ENCODE results near the gene NFXL1.
A peak's percentile ranks its signal among the peaks of the same experiment; 100 is the strongest.

The NFXL1 gene

DNA sequence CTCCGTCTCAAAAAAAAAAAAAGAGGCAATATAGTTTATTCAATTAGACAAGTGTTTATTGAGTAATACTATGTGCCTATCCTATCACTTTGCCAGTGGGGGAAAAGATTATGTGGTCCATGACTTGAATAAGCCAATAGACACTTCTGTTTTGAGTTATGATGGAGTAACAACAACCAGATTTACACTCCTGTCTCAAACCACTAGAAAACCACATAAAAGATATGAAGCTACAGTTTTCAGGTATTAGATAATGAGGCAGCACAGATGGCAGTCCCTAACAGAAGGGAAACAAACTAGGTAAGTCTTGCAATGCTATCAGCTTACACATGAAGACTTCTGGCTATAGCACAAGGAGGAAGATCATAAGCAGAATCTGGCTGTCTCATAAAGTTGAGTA lies 22.5 kb downstream of the NFXL1 start:
- DNase-seq (ENCODE audit: low read depth in 2 of 2): no peak

- no peak for DNase-seq (ENCODE audit: low read depth in 2 of 2)
Measured at GRCh38 chr4:47882228-47882627, 32.2 kb downstream of the NFXL1 start.

GRCh38 chr4:47879458-47879857 lies 34.9 kb downstream of the NFXL1 start:
- DNase-seq (ENCODE audit: low read depth in 2 of 2): no peak

DNA sequence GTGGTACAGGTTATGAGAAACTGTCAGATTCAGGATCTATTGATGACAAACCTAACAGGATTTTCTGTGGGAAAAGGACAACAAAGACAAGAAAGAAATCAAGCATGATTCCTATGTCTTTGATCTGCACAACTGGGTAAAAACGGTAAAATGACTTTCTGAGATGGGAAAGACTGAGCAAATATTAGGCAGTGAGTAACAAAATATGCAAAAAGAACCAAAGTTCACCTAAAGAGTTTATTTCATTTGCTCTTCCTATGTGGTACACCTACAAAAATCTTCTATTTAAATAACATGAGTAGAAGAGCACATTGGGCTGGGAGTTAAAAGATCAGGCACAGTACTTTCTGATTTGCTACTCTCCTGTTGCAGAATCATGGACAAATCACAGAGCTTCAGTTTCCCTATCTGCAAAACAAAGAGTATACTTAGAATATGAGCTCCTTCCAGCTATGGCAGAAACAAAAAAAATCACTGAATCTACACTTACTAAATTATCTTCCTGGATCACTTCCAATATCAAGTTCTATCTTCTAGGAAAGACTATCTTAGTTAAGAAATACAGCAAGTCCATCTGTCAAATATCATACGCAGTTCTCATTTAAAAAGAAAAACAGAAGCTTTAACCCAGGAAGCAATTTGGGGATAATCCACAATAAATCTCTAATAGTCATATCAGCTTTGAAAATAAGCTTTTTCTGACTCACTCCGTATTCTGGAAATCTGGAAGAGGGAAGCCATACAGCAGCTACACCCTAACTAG lies 37.4 kb downstream of the NFXL1 start:
- no peak for DNase-seq (ENCODE audit: low read depth in 2 of 2)

GRCh38 chr4:47876310-47876709 lies 38.1 kb downstream of the NFXL1 start:
- DNase-seq (ENCODE audit: low read depth in 2 of 2): no peak

DNA sequence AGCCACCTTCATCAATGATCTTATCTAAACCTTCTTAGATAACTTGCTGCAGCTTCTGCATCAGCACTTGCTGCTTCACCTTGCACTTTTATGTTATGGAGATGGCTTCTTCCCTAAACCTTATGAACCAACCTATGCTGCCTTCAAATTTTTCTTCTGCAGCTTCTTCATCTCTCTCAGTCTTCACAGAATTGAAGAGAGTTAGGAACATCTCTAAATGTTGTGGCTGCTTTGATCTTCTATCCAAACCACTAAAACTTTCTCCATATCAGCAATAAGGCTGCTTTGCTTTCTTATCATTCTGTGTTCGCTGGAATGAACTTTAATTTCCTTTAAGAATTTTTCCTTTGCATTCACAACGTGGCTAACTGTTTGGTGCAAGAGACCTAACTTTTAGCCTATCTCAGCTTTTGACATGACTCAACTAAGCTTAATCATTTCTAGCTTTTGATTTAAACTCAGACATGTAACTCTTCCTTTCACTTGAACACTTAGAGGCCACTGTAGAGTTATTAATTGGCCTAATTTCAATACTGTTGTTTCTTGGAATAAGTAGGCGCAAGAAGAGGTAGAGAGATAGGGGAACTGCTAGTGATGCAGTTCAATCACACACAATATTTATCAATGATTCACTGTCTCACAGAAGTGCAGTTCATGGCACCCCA lies 40.4 kb downstream of the NFXL1 start:
- no peak for DNase-seq (ENCODE audit: low read depth in 2 of 2)

GRCh38 chr4:47863486-47863885 lies 50.9 kb downstream of the NFXL1 start:
- no peak for DNase-seq (ENCODE audit: low read depth in 2 of 2)

- no peak for DNase-seq (ENCODE audit: low read depth in 2 of 2)
Measured at GRCh38 chr4:47862297-47862696, 52.1 kb downstream of the NFXL1 start.

DNA sequence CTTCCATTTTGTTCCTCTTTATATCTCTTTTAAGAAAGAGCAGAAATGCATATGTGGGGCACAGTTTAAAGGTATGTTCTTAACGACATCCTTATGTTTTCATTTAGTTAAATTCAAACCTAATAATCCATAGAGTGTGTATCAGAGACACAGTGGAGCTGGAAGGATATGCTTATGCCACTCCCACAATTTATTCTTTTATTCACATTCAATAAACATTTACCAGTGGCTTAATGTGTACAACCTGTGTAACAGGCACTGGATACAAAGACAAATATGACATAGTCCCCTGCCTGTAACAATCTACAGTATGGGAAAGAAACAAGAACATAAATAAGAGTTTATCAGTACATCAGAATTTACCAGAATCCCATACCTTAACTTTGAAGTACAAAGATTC lies 54.1 kb downstream of the NFXL1 start:
- DNase-seq (ENCODE audit: low read depth in 2 of 2): no peak

- DNase-seq (ENCODE audit: low read depth in 2 of 2): no peak
Measured at GRCh38 chr4:47858006-47858405, 56.4 kb downstream of the NFXL1 start.

DNA sequence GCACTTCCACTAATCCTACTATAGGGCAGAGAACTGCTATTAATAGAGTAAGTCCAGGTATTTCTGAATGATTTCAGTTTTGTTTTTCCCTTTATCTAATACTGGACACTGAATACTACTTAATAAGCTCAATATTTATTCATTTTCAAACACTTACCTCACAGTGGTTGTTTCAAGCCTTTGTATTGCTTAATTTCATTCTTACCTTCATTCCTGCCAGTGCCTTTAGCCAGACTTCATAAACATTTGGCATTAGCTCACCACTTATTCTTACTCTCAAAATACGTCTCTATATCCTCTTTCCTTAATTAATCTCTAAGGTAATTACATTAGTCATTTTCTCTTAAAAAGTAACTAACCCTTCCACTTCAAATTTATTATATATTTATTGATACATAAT lies 57.7 kb downstream of the NFXL1 start:
- no peak for DNase-seq (ENCODE audit: low read depth in 2 of 2)

DNA sequence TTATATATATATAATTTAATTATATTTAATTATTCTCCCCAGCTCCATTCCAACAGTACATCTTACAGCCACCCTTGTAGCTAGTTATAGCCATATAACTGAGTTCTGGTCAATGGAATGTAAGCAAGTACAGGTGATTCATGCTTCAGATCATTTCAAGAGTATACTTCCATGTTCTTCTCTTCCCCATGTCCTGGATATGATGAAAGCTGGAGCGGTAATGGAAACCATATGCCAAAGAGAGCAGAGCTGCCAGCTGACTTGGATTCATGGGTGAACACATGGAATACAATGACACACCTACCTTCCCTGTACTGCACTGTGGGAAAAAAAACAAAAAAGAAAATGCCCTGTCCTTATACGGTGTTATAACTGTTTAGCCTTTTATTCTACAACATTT lies 59.0 kb downstream of the NFXL1 start:
- no peak for DNase-seq (ENCODE audit: low read depth in 2 of 2)

DNA sequence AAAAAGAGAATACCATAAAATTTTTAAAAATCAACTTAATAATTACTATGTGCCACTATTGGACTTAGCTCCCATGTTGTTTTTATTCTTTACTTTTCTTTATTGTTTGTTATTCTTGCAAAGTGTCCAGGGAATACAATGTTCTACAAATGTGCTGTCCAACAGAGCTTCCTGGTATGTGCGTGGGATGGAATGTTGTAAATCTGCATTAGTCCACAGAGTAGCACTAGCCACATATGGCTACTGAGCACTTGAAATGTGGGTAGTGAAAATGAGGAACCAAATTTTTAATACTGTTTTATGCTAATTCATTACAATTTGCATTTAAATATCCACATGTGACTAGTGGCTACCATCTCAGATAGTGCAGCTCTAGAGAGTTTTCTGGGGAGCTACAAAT lies 62.2 kb downstream of the NFXL1 start:
- DNase-seq (ENCODE audit: low read depth in 2 of 2): no peak

GRCh38 chr4:47849466-47849865 lies 64.9 kb downstream of the NFXL1 start:
- no peak for DNase-seq (ENCODE audit: low read depth in 2 of 2)

DNA sequence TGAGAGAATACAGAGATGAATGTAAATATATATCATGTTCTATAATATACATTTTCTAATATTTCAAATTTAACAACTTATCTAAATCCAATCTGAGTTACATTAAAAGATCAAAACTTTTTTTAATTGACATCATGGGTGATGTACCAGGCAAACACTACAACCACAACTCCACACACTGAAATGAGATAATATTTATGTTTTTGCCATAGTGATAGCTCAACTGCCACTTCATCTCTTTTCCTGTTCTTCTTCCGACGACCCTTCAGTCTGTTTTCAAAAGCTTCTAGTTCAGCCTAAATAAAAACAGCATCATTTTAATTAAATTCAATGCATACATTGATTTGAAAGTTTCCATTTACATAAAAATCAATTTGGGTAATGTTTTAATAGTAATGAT lies 66.3 kb downstream of the NFXL1 start:
- no peak for DNase-seq (ENCODE audit: low read depth in 2 of 2)

DNA sequence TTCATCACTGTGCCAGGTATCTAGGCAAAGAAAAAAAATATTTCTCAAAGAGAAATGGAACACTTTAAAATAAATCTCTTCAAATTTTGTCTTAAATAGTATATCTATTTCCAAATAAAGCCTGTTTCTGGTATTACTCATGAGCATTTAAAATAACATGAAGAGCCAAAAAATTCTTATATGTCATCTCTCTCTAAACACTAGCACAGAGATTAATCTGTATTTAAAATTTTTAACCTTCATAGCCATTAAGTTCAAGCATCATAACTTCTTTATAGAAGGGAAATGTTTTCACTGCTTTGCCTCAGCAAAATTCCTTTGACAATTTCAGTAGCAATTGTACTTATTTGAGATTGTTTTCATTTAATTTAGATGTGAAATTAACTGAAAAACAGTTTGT lies 71.4 kb downstream of the NFXL1 start:
- no peak for DNase-seq (ENCODE audit: low read depth in 2 of 2)

DNA sequence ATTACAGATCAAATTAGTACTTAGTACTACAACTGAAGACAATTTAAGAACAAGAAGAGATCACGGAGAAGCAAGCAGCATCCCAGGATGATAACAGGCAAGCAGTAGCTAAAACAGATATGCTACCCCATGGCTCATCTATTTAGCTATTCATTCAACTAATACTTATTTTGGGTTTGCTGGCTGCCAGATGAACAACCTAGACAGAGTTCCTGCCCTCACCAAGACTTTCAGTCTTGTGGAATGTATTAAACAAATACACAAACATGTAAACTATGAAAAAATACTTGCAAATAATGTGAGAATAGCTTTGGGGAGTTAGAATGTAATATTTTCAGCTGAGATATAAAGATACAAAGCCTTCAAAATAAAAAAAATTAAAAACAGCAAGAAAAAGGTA lies 74.1 kb downstream of the NFXL1 start:
- DNase-seq (ENCODE audit: low read depth in 2 of 2): no peak

GRCh38 chr4:47839259-47839658 lies 75.1 kb downstream of the NFXL1 start:
- DNase-seq (ENCODE audit: low read depth in 2 of 2): no peak

- no peak for DNase-seq (ENCODE audit: low read depth in 2 of 2)
Measured at GRCh38 chr4:47838445-47838844, 75.9 kb downstream of the NFXL1 start.

GRCh38 chr4:47837908-47838294 lies 76.5 kb downstream of the NFXL1 start, which contains the start of gene CORIN:
Gene CORIN (minus strand): TSS chr4:47838067. CDS start chr4:47837949, 118 bp downstream.
- no peak for DNase-seq (ENCODE audit: low read depth in 2 of 2)

GRCh38 chr4:47837094-47837907 lies 77.1 kb downstream of the NFXL1 start:
- peak in 1 of 2 donors; percentile 13 for DNase-seq (ENCODE audit: low read depth in 2 of 2)

- peak in 1 of 2 donors; percentile 6 for DNase-seq (ENCODE audit: low read depth in 2 of 2)
Measured at GRCh38 chr4:47836641-47837093, 77.7 kb downstream of the NFXL1 start.

GRCh38 chr4:47835494-47835893 lies 78.9 kb downstream of the NFXL1 start:
- DNase-seq (ENCODE audit: low read depth in 2 of 2): no peak

All from stimulated activated CD8-positive, alpha-beta memory T cell treated with anti-CD3 and anti-CD28 coated beads, Interleukin-7, amount 100 ng/mL, for 1 hour (primary cell).